Lower leg skin (tissue), 4 donors: ENCODE measurements around the gene OGFOD2. TPM values are rescaled to one million over a fixed set of nuclear protein-coding genes. Genes with fewer than 3 reads are reported as not detected.

Source experiments
- DNase-seq, 2 donors: peaks; one replicate each; pipeline ENCODE4 v3.0.0-alpha.2; 2019; ENCODE audit warnings: low spot score in 2 of 2
- H3K4me3 ChIP-seq: fragments of 200-600 bp; sonication (generic); 2 replicates; pipeline ENCODE4 v1.5.1; 2017; ENCODE audit warnings: mild to moderate bottlenecking, low read depth; ENCODE audit not compliant: poor library complexity, severe bottlenecking
- CTCF ChIP-seq, 3 donors: fragments of 450-650 bp; IDR thresholded peaks; one replicate each; pipeline ENCODE4 v1.5.1; 2016; ENCODE audit warnings: antibody characterized with exemption in 3 of 3, mild to moderate bottlenecking in 3 of 3, moderate library complexity in 2 of 3
- POLR2A ChIP-seq, 2 donors: fragments of 450-650 bp; IDR thresholded peaks; one replicate each; pipeline ENCODE4 v1.6.1; 2016 to 2017; ENCODE audit warnings: antibody characterized with exemption in 2 of 2, mild to moderate bottlenecking in 1 of 2, moderate library complexity in 1 of 2
- WGBS, 2 donors: methylation state at CpG; one replicate each; pipeline ENCODE4 v1.1.5; 2018; 5-methylcytosine and 5-hydroxymethylcytosine counted together
- intact Hi-C: fragments of 100-400 bp; cut with DNase I; formaldehyde crosslinking; loops from one replicate; pipeline ENCODE4 v1.15.0; 2023; ENCODE audit warnings: low total_unique reads
- total RNA-seq, 4 donors: library from RNA; depleted of rRNA; stranded (reverse); fragments of >200 nt; gene quantifications; one replicate each; pipeline ENCODE4 v1.1.0, GENCODE V29; 2016

Gene OGFOD2
- total RNA-seq, 4 donors from 2014 or later: 6.6 to 14.1 (median 13.0) TPM

- TF ChIP-seq CTCF (IDR thresholded peaks at IDR 0.05) (no peak), POLR2A (IDR thresholded peaks at IDR 0.05) (no peak)
- 89 to 93% methylated on average over 19 to 21 of the region's 21 CpGs for WGBS, 2 donors
- intact Hi-C loops: no loop called here
- H3K4me3 ChIP-seq: no peak overlapping the region
- no peak for DNase-seq
Observed at GRCh38 chr12:122988612-122989212, 13.7 kb downstream of the OGFOD2 start.

GRCh38 chr12:122989225-122989839, 14.3 kb downstream of the OGFOD2 start:
- intact Hi-C loops: no loop called here
- no peak for DNase-seq
- TF ChIP-seq POLR2A (IDR thresholded peaks at IDR 0.05): no peak
- H3K4me3 ChIP-seq: no peak overlapping the region
- 86 to 93% methylated on average over 10 of the region's 10 CpGs for WGBS, 2 donors

- H3K4me3 ChIP-seq: no peak overlapping the region
- intact Hi-C loops: no loop called here
- DNase-seq: no peak
- TF ChIP-seq POLR2A (IDR thresholded peaks at IDR 0.05): no peak
- TF ChIP-seq CTCF (IDR thresholded peaks at IDR 0.05): no peak
- 90 to 94% methylated on average over 14 to 22 of the region's 22 CpGs for WGBS, 2 donors
Observed at GRCh38 chr12:122989874-122990419, 14.9 kb downstream of the OGFOD2 start.

GRCh38 chr12:122990561-122990960, 15.5 kb downstream of the OGFOD2 start:
- WGBS, 2 donors: 84 to 85% methylated on average over 5 to 13 of the region's 13 CpGs
- DNase-seq: no peak
- TF ChIP-seq CTCF (IDR thresholded peaks at IDR 0.05) (no peak), POLR2A (IDR thresholded peaks at IDR 0.05) (no peak)
- no peak overlapping the region for H3K4me3 ChIP-seq
- intact Hi-C loops: no loop called here

- WGBS, 2 donors: 89 to 94% methylated on average over 11 of the region's 13 CpGs
- DNase-seq: no peak
- intact Hi-C loops: no loop called here
- H3K4me3 ChIP-seq: no peak overlapping the region
- TF ChIP-seq CTCF (IDR thresholded peaks at IDR 0.05): no peak
- no peak for TF ChIP-seq POLR2A (IDR thresholded peaks at IDR 0.05)
Observed at GRCh38 chr12:122990961-122991622, 16.0 kb downstream of the OGFOD2 start.

GRCh38 chr12:122991623-122992275, 16.7 kb downstream of the OGFOD2 start:
- no peak for TF ChIP-seq POLR2A (IDR thresholded peaks at IDR 0.05)
- no peak for TF ChIP-seq CTCF (IDR thresholded peaks at IDR 0.05)
- no peak overlapping the region for H3K4me3 ChIP-seq
- intact Hi-C loops: no loop called here
- 86% methylated on average over 25 to 27 of the region's 27 CpGs for WGBS, 2 donors
- DNase-seq: no peak
